Mucosa of stomach (tissue), 1 donor: Measurements from ENCODE around the gene C17orf67.

Experiments used
- H3K27me3 ChIP-seq: one replicate; pipeline ENCODE4 v1.7.0; 2013; ENCODE audit warnings: mild to moderate bottlenecking, low read length; ENCODE audit not compliant: control insufficient read depth, insufficient read depth
- H3K36me3 ChIP-seq: one replicate; pipeline ENCODE4 v1.7.0; 2013; ENCODE audit warnings: low read length; ENCODE audit not compliant: control insufficient read depth, insufficient read depth
- H3K4me1 ChIP-seq: one replicate; pipeline ENCODE4 v1.7.0; 2013; ENCODE audit warnings: mild to moderate bottlenecking, low read length; ENCODE audit not compliant: control insufficient read depth, insufficient read depth
- H3K4me3 ChIP-seq: one replicate; pipeline ENCODE4 v1.7.0; 2013; ENCODE audit warnings: low read length
- H3K9ac ChIP-seq: one replicate; pipeline ENCODE4 v1.7.0; 2013; ENCODE audit warnings: mild to moderate bottlenecking, low read length, moderate library complexity
- H3K9me3 ChIP-seq: one replicate; pipeline ENCODE4 v1.7.0; 2013; ENCODE audit warnings: mild to moderate bottlenecking, low read length, moderate library complexity; ENCODE audit not compliant: control insufficient read depth
- donor health status: Pancreatic carcinoma.

C17orf67 gene

GRCh38 chr17:56861899-56862298 is 28.2 kb upstream of the C17orf67 start:
- H3K9ac ChIP-seq = no peak overlapping the region
- no peaks in the 10 kb centered on the region for H3K9me3 ChIP-seq
- no peaks in the 10 kb centered on the region for H3K4me1 ChIP-seq
- no peaks in the 10 kb centered on the region for H3K27me3 ChIP-seq
- no peak overlapping the region for H3K4me3 ChIP-seq
- no peaks in the 10 kb centered on the region for H3K36me3 ChIP-seq

GRCh38 chr17:56851008-56851407 is 17.3 kb upstream of the C17orf67 start:
- Histone ChIP-seq H3K9ac (no peak overlapping the region), H3K9me3 (no peaks in the 10 kb centered on the region), H3K4me3 (no peak overlapping the region), H3K36me3 (no peaks in the 10 kb centered on the region), H3K4me1 (no peaks in the 10 kb centered on the region), H3K27me3 (no peaks in the 10 kb centered on the region)

GRCh38 chr17:56850591-56850990 is 16.9 kb upstream of the C17orf67 start:
- no peaks in the 10 kb centered on the region for H3K36me3 ChIP-seq
- no peaks in the 10 kb centered on the region for H3K9me3 ChIP-seq
- H3K27me3 ChIP-seq = no peaks in the 10 kb centered on the region
- H3K9ac ChIP-seq = no peak overlapping the region
- H3K4me3 ChIP-seq = no peak overlapping the region
- H3K4me1 ChIP-seq = no peaks in the 10 kb centered on the region

- Histone ChIP-seq H3K4me1 (no peaks in the 10 kb centered on the region), H3K36me3 (no peaks in the 10 kb centered on the region), H3K9ac (no peak overlapping the region), H3K27me3 (no peaks in the 10 kb centered on the region), H3K4me3 (no peak overlapping the region), H3K9me3 (no peaks in the 10 kb centered on the region)
Measured at GRCh38 chr17:56849131-56849530, 15.4 kb upstream of the C17orf67 start.

GRCh38 chr17:56847106-56847505 is 13.4 kb upstream of the C17orf67 start:
- Histone ChIP-seq H3K9ac (no peak overlapping the region), H3K4me1 (no peaks in the 10 kb centered on the region), H3K9me3 (no peaks in the 10 kb centered on the region), H3K4me3 (no peak overlapping the region), H3K27me3 (no peaks in the 10 kb centered on the region), H3K36me3 (no peaks in the 10 kb centered on the region)

GRCh38 chr17:56845934-56846333 is 12.2 kb upstream of the C17orf67 start:
- Histone ChIP-seq H3K9ac (no peak overlapping the region), H3K36me3 (no peaks in the 10 kb centered on the region), H3K4me1 (no peaks in the 10 kb centered on the region), H3K27me3 (no peaks in the 10 kb centered on the region), H3K4me3 (no peak overlapping the region), H3K9me3 (no peaks in the 10 kb centered on the region)

- no peak overlapping the region for H3K4me3 ChIP-seq
- no peak overlapping the region for H3K9ac ChIP-seq
Measured at GRCh38 chr17:56842577-56842976, 8.9 kb upstream of the C17orf67 start.

GRCh38 chr17:56838687-56839086 is 5.0 kb upstream of the C17orf67 start:
- Histone ChIP-seq H3K4me1 (no peaks in the 10 kb centered on the region), H3K27me3 (no peaks in the 10 kb centered on the region), H3K36me3 (no peaks in the 10 kb centered on the region), H3K4me3 (no peak overlapping the region), H3K9me3 (no peaks in the 10 kb centered on the region), H3K9ac (no peak overlapping the region)

More at GRCh38 chr17:56842577-56842976, 8.9 kb upstream of the C17orf67 start:
- Histone ChIP-seq H3K27me3 (no peaks in the 10 kb centered on the region), H3K9me3 (no peaks in the 10 kb centered on the region), H3K36me3 (no peaks in the 10 kb centered on the region), H3K4me1 (no peaks in the 10 kb centered on the region)

- Histone ChIP-seq H3K4me1 (peaks cover 7% of the 10 kb centered on the region), H3K4me3 (peak overlapping the region; percentile 22), H3K36me3 (no peaks in the 10 kb centered on the region)
Measured at GRCh38 chr17:56835264-56835585, 1.5 kb upstream of the C17orf67 start.

GRCh38 chr17:56834380-56835263 is 902 bp upstream of the C17orf67 start:
- H3K4me1 ChIP-seq = peaks cover 7% of the 10 kb centered on the region

More at GRCh38 chr17:56835264-56835585, 1.5 kb upstream of the C17orf67 start:
- H3K27me3 ChIP-seq = no peaks in the 10 kb centered on the region
- no peak overlapping the region for H3K9ac ChIP-seq
- no peaks in the 10 kb centered on the region for H3K9me3 ChIP-seq

GRCh38 chr17:56833057-56833808 is 487 bp downstream of the C17orf67 start:
- H3K9ac ChIP-seq = peak overlapping the region; percentile 29

More at GRCh38 chr17:56834380-56835263, 902 bp upstream of the C17orf67 start:
- Histone ChIP-seq H3K36me3 (no peaks in the 10 kb centered on the region), H3K9me3 (no peaks in the 10 kb centered on the region), H3K9ac (peak overlapping the region; percentile 46), H3K27me3 (no peaks in the 10 kb centered on the region), H3K4me3 (peak overlapping the region; percentile 22)

GRCh38 chr17:56832446-56832845 is 1.3 kb downstream of the C17orf67 start:
- H3K9ac ChIP-seq = no peak overlapping the region
- H3K9me3 ChIP-seq = no peaks in the 10 kb centered on the region
- peaks cover 7% of the 10 kb centered on the region for H3K4me1 ChIP-seq
- H3K36me3 ChIP-seq = no peaks in the 10 kb centered on the region
- H3K4me3 ChIP-seq = no peak overlapping the region
- H3K27me3 ChIP-seq = no peaks in the 10 kb centered on the region

More at GRCh38 chr17:56833057-56833808, 487 bp downstream of the C17orf67 start:
- Histone ChIP-seq H3K4me3 (peak overlapping the region; percentile 49), H3K9me3 (no peaks in the 10 kb centered on the region), H3K27me3 (no peaks in the 10 kb centered on the region), H3K4me1 (peaks cover 7% of the 10 kb centered on the region), H3K36me3 (no peaks in the 10 kb centered on the region)
